ENCODE results near the gene ADAMTS3.

DNA sequence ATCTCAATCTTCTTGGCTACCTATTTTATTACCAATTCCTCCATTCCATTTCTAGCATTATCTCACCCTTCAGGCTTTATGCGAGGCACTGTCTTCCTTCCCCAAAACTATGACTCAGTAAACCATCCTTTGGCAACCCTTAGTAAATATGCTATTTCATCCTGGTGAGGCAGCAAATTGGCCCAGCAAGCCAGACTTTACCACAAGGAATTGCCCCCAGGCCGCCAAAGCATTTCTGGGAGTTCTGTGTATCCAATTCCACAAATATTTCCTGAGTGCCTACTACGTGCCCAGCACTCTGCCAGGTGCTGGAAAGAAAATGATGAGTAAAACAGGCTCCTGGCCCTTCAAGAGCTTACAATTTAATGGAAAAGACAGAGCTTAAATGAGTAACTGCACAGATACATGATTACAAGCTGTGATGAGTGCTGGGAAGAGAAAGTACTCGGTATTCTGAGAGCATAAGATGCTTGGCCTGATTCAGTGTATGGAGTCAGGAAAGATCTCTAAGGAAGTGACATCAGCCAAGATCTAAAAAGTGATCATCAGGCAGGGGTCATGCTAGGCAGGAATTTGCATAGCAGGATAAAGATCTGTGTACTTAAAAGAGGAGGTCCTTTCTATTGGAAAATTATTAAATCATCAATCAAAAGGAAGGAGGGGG is 193.8 kb downstream of the ADAMTS3 start:
- TF ChIP-seq POLR2AphosphoS5 (IDR thresholded peaks at IDR 0.05; ENCODE audit: low read depth, low read length) (no peak), CTCF (IDR thresholded peaks at IDR 0.05) (no peak)
- TF ChIP-seq, protein P1, sequence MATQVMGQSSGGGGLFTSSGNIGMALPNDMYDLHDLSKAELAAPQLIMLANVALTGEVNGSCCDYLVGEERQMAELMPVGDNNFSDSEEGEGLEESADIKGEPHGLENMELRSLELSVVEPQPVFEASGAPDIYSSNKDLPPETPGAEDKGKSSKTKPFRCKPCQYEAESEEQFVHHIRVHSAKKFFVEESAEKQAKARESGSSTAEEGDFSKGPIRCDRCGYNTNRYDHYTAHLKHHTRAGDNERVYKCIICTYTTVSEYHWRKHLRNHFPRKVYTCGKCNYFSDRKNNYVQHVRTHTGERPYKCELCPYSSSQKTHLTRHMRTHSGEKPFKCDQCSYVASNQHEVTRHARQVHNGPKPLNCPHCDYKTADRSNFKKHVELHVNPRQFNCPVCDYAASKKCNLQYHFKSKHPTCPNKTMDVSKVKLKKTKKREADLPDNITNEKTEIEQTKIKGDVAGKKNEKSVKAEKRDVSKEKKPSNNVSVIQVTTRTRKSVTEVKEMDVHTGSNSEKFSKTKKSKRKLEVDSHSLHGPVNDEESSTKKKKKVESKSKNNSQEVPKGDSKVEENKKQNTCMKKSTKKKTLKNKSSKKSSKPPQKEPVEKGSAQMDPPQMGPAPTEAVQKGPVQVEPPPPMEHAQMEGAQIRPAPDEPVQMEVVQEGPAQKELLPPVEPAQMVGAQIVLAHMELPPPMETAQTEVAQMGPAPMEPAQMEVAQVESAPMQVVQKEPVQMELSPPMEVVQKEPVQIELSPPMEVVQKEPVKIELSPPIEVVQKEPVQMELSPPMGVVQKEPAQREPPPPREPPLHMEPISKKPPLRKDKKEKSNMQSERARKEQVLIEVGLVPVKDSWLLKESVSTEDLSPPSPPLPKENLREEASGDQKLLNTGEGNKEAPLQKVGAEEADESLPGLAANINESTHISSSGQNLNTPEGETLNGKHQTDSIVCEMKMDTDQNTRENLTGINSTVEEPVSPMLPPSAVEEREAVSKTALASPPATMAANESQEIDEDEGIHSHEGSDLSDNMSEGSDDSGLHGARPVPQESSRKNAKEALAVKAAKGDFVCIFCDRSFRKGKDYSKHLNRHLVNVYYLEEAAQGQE (IDR thresholded peaks at IDR 0.05; ENCODE audit: insufficient read depth in 1 of 2, low read depth in 2 of 2, low read length in 1 of 2) = no peak

Data from Panc1 (cell line).